Activated CD4-positive, alpha-beta T cell treated with anti-CD3 and anti-CD28 coated beads, Interleukin-2, Interleukin-4, amounts not matched to agents 100 ng/mL and 50 ng/mL, durations not matched to agents 16 hours and 8 hours (primary cell): ENCODE data around the gene EEFSEC.

Experiments used
- DNase-seq: peaks from one replicate; pipeline ENCODE4 v3.0.0-alpha.2; 2020; ENCODE audit warnings: low spot score

EEFSEC gene

DNA sequence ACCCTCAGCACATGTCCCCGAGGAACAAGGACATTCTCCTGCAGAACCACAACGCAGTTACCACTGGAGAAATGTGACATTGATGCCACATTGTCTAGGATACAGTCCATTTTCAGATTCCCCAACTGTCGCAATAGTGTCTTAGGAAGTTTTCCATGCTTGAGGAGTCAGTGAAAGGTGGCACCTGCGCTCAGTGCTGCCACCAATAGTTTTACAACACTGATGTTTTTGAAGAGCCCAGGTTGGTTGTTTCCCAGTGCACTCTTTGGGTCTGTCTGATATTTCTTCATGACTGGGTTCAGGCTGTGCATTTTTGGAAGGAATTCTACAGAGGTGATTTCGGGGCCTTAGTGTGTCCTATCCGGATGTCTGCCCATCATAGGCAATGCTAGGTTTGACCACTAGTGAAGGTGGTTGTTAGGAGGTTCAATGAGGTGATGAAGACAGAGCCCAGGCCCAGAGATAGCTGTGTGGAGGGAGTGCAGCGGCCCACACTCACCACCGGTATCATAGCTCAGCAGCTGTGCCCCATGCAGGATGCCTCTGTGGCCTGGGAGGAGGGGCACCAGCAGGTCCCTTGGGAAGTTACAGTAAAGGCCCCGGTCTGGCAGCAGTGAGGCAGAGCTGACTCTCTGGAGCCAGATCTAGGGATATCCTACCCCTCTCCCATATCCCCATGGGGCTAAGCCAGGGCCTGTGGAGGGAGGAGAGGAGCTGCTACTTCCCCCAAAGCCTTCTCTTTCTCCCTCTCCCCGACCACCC, 216.8 kb downstream of the EEFSEC start:
- no peak for DNase-seq

DNA sequence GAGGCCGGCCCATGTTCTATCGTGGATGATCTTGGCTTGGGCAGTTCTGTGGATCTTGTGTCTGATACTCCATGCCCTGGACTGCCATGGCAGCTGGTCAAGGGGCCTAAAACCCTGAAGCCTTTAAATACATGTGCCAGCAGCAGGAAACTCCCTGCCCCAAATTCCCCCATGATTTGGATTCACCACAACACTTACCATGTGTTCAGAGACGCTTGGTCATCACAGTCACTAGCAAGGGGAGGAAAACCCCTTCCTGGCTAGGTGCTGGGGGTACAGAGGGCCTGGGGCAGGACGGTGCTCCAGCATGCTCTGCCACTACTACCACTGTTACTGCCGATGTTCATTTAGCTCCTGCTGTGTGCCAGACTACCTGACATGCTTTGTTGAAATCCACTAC, 219.0 kb downstream of the EEFSEC start:
- DNase-seq = no peak

DNA sequence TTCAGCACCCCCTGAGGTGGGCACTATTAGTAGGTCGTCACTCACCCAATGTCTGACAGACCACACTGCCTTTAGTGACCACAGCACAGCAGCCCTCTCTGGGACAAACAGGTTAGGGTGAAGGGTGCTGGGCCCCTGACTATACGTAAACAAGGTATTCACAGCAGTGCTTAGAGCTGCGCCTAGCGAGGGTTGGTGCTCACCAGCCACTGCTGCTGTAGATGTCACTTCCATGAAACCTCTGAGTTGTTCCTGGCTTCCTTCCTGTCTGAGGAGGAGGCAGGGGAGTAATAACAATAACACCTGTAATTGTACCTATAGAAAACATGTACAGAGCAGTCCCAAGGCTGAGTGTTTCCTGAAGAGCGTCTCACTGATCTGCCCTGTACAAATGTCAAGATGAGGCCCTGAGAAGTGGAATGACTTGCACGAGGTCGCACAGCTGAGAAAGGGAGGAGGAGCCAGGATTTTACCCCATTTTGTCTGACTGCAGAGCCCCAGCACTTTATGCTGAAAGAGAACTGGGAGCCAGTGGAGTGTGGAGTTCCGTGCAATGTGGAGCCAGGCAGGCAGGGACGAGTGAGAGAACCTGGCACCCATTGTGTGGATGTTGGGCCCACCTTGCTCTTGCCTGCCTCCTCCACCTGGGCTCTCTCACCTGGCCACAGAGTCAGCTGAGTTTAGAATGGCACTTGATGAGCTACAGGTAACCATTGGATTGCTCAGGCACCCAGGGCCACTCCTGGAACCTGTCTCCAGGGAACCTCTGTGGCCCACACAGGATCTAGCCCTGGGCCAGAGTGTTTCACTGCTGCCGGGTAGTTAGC, 219.6 kb downstream of the EEFSEC start:
- DNase-seq = no peak

DNA sequence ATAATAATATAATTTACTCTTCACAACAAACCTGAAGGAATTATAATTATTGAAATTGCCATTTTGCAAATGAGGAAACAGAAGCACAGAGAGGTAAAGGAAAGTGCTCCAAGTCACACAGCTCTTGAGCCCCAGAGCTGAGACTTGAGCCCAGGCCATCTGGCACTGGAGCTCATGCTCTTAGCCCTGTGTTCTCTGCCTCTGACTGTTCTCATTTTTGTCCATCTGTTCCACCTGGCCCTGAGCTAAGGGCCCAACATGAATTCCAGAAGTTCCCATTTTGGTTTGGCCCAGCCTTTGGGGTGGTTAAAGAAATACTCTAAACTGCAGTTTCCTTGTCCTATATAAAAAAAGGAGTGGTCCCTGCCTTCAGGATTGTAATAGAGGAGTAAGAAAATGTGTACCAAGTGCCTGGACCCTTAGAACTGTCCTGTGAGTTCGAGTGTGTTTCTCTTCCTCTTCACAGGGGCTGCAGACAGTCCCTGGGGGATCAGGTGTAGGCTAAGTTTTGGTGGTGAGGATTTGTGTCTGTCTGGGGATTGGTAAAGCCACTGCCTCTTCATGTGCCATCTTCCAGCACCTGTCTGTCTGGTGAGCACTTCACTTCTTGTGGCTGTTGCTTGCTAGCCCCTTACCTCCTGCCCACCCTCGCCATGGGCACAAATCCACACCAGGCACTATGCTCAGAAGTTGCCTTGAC, 221.6 kb downstream of the EEFSEC start:
- DNase-seq = no peak

DNA sequence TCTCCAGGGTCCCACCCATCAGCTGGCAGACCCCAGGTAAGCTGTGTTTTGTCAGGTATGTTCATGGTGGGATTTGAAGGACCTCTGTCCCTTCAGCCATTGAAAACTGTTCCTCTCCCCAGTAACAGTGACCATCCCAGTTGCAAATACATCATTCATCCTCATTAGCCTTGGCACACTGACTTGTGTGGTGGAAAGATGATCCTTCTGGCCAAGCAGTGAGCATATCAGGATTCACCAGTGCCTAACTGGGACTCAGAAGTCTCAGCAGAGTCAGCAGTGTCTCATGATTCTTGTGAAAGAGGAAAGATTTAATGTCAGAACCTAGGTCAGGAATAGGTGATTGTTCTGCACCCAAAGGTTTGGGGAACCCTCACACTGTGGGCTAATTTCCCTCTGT, 223.2 kb downstream of the EEFSEC start:
- DNase-seq = no peak

DNA sequence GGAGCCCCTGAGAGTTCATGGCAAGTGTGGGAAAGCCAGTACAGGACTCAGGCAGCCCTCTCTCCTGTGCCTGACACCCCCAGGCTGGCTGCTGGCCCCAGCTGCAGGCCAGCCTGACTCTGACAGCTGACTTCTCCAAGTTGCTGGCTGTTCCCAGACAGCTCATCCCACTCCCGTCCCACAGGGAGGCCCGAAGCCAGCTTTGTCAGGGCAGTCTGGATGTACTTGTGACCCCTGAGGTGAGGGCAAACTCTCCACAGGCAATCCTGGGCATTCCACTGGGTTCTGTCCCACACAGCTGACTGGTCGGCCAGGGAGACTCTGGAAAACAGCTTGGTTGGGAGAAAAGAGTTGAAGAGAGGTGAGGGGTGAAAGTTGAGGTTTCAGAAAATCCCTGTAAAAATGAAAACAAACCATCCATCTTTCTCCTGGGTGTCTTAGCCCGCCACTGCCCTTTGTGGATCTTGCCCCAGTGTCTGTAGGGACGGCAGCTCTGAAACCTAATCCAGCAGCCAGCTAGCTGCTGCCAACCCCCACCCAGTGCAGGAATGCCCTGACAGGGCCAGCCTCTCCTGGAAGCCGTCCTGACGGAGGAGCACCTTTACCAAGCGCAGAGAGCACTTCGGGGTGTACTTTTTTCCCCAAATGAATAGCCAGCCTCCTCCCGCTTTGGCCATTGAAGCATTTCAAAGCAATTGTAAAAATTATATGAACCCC, 225.5 kb downstream of the EEFSEC start:
- no peak for DNase-seq

DNA sequence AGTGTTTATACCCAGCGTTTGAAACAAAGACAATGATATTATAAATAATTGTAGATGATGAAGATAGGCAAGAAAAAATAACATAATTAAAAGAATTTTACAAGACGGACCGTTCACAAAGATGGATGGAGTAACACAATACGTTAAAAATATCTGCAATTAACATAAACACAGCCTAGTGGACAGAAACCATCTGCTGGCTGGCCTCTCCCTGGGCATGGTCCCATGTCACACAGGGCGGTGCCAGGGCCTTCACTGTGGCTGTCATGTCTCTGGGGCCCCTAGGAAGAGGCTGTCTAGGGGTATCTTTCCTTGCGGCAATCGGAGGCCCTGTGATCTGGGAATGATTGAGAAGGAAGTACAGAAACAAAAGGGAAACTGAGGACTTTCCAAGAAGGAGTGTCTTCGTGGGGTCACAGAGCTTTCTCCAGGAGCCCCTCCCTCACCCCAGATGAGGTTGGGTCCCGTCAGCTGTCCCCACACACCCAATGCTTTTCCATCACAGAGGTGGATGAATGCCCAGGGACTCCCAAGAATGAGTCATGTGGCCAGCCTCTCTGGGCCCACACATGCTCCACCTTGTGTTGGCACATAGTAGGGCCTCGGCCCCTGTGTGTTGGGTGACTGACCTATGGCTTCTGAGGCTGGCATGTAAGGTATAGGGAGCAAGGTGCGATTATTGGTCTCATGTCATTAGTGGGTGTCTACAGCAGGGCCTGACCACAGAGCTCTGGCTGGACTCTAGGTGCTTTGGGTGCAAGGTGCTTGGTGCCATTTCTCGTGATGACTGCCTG, 226.3 kb downstream of the EEFSEC start:
- no peak for DNase-seq

DNA sequence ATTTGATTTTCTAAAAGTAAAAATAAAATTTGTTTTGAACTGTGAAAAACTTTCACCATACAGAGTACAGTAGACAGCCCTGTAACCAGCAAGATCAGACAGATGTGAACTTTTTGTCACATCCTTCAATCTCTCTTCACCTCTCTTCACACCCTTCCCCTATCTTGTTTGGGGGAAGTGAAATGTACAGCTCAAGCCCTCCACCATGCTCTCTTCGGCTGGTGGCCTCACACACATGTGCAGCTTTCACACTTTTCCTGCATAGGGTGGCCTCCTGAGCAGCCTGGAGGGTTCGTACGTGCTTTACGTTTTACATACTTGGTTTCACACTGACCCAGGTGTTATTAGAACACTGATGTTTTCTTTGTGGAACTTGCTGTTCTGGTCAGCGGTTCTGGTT, 227.0 kb downstream of the EEFSEC start:
- no peak for DNase-seq

DNA sequence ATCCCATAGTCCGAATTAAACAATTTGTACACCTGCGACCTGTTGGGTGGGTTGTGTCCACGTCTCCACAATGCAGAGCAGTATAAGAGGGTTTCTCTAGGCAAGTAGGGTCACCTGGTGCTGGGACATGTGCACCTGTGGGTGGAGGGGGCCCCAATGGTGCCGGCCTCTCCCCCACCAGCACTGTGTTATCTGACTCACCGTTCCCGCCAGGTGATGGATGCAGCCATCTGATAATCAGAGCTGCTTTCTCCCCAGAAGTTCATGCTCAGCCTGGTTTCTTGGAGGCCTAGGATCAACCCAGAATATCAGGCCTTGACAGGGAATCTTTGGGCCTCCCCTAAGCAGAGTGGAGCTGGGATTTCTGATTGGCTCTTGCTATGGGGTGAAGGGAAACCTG, 227.4 kb downstream of the EEFSEC start:
- no peak for DNase-seq

DNA sequence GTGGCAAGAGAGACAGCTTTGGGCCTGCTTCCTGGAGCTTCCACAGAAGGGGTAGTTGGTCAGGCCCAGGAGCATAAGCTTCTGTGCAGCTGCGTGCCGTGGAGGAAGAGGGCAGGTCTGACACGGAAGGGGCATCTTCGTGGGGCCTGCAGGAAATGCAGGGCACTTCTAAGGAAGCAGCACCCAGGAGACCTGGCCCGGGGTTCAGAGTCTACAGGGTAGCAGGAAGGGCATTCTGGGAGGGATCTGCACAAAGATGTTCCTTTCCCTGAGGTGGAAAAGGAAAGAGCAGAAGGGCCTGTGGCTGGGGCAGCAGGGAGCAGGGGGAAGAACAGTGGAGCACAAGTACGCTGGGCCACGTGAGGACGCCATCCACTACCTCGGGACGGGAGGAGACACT, 228.3 kb downstream of the EEFSEC start:
- no peak for DNase-seq

DNA sequence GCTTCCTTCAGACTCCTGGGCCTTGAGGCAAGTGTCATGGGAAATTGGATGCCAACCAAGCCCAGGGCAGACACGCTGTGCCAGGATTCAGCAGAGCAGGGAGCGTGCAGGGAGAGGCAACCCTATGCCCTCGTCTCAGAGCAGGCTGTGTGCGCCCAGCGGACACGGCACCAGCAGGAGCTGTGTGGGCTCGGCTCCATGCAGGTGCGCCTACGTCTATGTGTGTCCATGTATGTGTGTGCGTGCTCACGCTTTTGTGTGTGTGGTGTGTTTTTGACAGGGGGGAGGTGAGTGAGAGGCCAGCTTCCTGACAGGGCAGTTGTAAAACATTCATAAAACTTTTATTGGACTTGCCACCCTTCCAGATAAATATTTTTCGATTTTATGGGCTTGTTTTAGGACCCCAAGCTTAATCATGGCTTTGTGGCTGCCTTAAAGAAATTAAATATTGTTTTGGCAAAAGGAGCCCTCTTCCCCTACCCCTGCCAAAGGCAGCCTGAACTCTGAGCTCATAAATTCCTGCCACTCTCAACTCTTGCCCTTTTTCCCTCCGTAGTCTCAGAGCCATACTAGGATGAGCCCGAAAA, 229.0 kb downstream of the EEFSEC start:
- no peak for DNase-seq

DNA sequence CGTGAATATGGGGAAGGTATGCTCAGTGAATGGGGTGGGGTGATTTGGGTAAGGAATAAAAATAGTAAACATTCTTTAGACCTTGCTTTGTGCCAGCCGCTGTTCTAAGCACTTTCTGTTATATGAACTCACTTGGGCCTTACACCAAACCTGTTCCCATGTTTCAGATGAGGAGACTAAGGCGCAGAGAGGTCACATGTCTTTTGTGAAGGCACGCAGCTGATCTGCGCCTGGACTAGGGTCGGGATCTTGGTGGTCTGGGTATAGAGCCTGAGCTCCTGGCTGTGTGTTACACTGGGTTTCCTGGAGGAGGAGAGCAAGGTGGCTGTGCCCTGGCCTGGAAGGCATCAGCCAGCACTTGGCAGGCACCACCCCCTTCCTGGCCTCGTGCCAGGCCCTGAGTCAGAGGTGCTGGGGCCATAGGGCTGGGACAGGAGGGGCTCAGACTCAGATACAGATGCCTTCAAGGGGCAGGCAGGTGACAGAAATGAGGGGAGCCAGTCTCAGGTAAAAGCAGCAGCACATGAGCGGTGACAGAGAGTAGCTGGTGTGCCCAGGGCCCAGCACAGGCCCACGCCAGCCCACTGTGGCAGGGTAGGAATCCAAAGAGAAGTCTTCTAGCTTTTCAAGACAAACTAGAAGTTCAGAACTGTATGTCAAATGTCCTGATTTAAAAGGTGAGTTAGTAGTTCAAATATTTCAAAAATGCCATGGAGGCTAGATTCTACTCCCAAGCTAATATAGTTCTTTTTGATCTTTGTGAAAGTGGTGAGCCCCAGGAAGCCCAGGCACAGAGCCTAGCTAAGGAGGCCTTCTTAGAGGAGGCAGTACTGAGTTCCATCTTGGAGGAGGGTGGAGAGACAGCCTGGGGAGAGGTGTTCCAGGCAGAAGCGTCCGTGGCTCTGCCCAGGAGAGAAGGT, 230.3 kb downstream of the EEFSEC start:
- no peak for DNase-seq

DNA sequence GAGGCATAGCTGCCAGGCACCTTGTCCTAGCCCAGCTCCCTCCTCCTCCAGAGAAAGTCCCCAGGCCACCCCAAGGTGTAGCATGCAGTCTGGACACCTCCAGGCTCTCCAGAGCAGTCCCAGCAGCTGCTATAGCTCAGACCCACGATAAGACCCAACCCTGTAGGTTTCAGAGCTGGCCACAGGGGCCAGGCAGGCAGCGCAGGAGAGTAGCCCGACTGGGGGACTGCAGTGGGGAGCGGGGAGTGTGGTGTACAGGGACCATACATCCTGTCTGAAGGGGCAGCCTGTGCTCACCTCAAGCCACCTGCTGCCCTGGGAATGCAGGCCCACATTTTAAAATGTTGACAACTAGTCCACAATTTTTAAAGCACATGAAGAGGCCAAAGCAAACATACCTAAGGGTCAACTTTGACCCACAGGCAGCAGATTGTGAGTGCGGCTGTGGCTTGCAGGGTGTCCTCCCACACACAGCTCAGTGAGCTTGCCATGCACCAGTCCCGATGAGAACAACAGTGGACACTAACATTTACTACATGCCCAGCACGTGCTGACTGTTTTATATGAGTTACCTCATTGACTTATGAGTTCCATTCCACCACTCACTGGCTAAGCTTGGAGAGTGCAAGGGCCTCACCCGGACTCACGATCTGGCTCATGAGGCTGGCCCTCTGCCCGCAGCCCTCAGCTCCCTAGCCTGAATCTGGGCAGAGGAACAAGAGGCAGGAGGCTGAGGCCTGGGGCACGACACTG, 232.0 kb downstream of the EEFSEC start:
- DNase-seq = no peak

DNA sequence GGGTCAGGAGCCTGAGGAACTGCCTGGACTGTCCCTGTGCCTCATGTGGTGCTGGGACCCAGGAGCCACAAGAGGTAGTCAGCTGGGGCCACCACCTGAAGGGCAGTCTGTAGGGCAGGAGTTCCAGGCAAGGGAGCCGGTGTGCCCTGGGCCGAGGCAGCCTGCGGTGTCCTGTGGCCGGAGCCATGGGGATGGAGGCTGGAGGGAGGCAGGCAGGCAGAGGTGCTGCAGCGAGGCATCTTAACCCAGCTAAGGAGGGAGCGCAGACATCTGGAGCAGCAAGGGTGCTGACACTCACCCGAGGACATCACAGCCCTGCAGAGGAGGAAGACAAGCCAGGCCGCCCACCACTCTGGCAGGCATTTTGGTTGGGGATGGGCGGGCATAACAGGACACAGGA, 235.7 kb downstream of the EEFSEC start:
- no peak for DNase-seq

DNA sequence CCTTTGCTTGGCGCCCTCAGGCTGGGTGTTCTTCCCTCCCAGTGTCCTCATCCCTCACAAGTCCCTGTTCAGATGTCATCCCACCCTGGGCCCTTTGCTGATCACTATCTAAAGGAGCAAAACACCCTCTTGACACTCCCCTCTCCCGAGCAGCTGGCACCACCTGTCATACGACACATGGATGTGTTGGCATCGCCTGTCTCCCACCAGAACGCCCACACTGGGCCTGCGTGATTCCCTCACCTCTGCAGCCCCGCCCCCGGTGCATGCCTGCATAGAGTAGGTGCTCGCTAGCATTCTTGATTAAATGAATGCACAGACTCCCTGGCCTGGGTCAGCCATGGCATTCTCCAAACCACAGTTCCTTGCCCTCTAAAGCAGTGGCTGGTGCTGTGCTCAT, 237.6 kb downstream of the EEFSEC start:
- DNase-seq = no peak

DNA sequence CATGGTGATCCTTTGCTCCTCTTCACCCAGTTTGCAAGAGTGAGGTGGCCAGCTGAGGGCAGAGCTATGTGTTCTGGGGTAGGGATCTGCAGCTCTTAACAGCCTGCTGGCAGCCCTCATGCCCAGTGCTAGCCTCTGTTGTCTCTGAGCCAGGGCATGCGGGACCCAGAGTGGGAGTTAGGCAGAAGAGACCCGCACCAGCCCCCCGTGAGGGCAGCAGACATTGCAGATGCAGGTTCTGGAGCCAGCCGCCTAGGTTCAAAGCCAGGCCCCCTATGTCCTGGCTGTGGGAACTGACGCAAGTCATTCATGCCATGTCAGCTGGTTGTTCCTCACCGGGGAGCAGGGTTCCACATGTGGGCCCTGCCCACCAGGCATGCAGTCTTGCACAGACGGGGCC, 238.7 kb downstream of the EEFSEC start:
- no peak for DNase-seq

DNA sequence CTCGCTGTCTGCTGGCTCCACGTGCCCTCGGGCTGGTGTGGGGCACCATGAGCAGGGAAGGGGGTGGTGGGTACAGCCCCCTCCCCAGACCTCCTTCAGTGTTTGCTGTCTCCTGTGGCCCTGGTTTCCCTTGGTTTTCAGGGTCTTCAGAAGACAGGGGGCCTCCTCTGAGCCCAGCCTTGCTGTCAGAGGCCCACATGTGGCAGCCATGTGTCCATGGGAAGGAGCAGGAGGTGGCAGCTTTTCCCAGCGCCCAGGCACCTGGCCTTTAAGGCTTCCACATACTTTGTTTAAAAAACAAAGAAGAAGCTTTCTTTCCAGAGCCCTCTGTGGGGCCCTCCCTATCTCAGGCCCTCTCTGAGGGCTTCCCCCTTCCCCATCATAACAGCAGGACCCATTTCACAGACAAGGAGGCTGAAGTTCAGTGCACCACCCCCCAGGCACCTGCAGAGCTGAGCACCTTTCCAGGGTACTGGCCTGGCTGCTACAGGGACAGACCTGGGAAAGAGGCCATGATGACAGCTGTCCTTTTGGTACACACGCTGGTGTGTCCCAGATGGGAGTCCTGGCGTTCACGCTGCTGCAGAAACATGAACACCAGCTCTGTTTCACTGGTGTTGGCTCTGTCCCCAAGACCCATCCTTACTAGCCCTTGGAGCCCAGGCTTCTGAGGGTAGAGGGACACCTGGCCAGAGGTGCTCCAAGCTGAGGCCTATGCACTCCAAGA, 239.7 kb downstream of the EEFSEC start:
- no peak for DNase-seq

DNA sequence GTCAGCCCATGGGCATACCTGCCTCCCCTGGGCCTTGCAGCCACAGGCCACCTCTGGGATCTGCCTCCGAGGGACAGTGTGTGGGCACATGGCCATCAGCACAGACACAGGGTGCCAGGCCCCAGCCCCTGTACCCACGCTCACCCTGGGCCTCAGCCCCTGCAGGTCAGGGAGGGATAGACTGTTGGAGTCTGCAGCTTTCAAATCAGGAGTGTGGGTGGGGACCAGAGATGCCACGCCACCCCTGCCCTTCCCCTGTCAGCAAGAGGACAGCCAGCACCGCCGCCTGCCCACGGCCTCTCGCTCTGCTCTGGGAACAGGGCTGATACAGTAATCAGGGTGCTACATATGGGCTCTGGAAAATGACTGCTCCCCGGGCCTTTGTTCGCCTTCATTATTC, 240.8 kb downstream of the EEFSEC start:
- no peak for DNase-seq

DNA sequence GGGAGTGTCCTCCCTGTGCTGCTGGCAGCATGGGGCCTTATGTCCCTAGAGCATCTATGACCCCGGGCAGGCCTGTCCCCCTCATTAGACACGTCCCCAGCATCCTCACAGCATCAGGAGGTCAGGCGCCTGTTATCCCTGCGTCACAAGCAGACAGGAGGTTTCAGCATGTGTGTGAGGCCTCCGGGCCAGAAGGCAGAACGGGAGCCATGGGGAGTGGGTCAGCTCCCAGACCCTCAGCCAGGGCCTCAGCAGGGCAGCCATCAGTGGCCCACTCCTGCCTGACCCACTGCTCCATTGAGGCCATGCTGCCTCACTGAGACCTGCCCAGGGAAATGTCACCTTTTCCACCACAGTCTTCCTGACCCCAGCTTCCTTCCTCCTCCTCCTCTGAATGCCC, 241.8 kb downstream of the EEFSEC start:
- no peak for DNase-seq
